HepG2 (cell line): Measurements from ENCODE around the gene COPS6. TPM values are rescaled to one million over a fixed set of nuclear protein-coding genes. Genes with fewer than 3 reads are reported as not detected.

ENCODE experiments used
- CAMTA2 ChIP-seq: sonication (generic); formaldehyde crosslinking; IDR thresholded peaks from 2 replicates; pipeline ENCODE4 v1.4.0; 2020; ENCODE audit warnings: mild to moderate bottlenecking, missing genetic modification reagents, borderline replicate concordance
- ELF1 ChIP-seq: sonication (generic); formaldehyde crosslinking; IDR thresholded peaks from 2 replicates; pipeline ENCODE4 v1.4.0; 2020; ENCODE audit warnings: missing genetic modification reagents
- FLYWCH1 ChIP-seq: sonication (generic); formaldehyde crosslinking; IDR thresholded peaks from 2 replicates; pipeline ENCODE4 v1.8.1; 2023; ENCODE audit warnings: mild to moderate bottlenecking, missing genetic modification reagents
- FOXC1 ChIP-seq: sonication (generic); formaldehyde crosslinking; IDR thresholded peaks from 2 replicates; pipeline ENCODE4 v1.8.0; 2022; ENCODE audit warnings: mild to moderate bottlenecking, missing genetic modification reagents, borderline replicate concordance
- KLF13 ChIP-seq: sonication (generic); formaldehyde crosslinking; IDR thresholded peaks from 2 replicates; pipeline ENCODE4 v1.4.0; 2020; ENCODE audit warnings: mild to moderate bottlenecking, missing genetic modification reagents
- MAZ ChIP-seq, 2 experiments: sonication (generic) in 1 of 2; formaldehyde crosslinking in 1 of 2; IDR thresholded peaks; 2 replicates each; pipeline versions ENCODE4 v1.5.0 to v1.6.1; 2012 to 2020; ENCODE audit warnings: low read depth in 2 of 2, mild to moderate bottlenecking in 2 of 2, borderline replicate concordance in 1 of 2, improper control_type of control experiment in 1 of 2, low read length in 1 of 2, missing genetic modification reagents in 1 of 2, moderate library complexity in 1 of 2
- NFYC ChIP-seq: IDR thresholded peaks from 2 replicates; pipeline ENCODE4 v1.6.1; 2016; ENCODE audit warnings: missing genetic modification reagents, missing compliant biosample characterization
- RXRA ChIP-seq: sonication (generic); formaldehyde crosslinking; IDR thresholded peaks from 2 replicates; pipeline ENCODE4 v1.5.1; 2020; ENCODE audit warnings: missing genetic modification reagents
- SKI ChIP-seq: fragments of 450-650 bp; IDR thresholded peaks from one replicate; pipeline ENCODE4 v1.6.1; 2018; ENCODE audit warnings: mild to moderate bottlenecking; ENCODE audit not compliant: partially characterized antibody
- SMARCC2 ChIP-seq: fragments of 450-650 bp; IDR thresholded peaks from 2 replicates; pipeline ENCODE4 v1.6.1; 2017; ENCODE audit warnings: antibody characterized with exemption, mild to moderate bottlenecking
- SP4 ChIP-seq: sonication (generic); formaldehyde crosslinking; IDR thresholded peaks from 2 replicates; pipeline ENCODE4 v1.8.1; 2023; ENCODE audit warnings: mild to moderate bottlenecking, missing genetic modification reagents
- TBX3 ChIP-seq: fragments of 450-650 bp; IDR thresholded peaks from 2 replicates; pipeline ENCODE4 v1.6.1; 2017; ENCODE audit warnings: antibody characterized with exemption, mild to moderate bottlenecking, inconsistent platforms, borderline replicate concordance
- ZEB1 ChIP-seq: IDR thresholded peaks from 2 replicates; pipeline ENCODE4 v1.6.1; 2012; ENCODE audit warnings: mild to moderate bottlenecking, low read depth, inconsistent platforms; ENCODE audit not compliant: insufficient replicate concordance
- ZFP37 ChIP-seq: sonication (generic); formaldehyde crosslinking; IDR thresholded peaks from 2 replicates; pipeline ENCODE4 v1.4.0; 2020; ENCODE audit warnings: missing genetic modification reagents, borderline replicate concordance
- ZNF496 ChIP-seq: sonication (generic); formaldehyde crosslinking; IDR thresholded peaks from 2 replicates; pipeline ENCODE4 v1.8.1; 2023; ENCODE audit warnings: mild to moderate bottlenecking, moderate library complexity, missing genetic modification reagents; ENCODE audit not compliant: insufficient replicate concordance
- ZNF547 ChIP-seq: sonication (generic); formaldehyde crosslinking; IDR thresholded peaks from 2 replicates; pipeline ENCODE4 v1.5.1; 2020; ENCODE audit warnings: mild to moderate bottlenecking, missing genetic modification reagents
- ZNF564 ChIP-seq: sonication (generic); formaldehyde crosslinking; IDR thresholded peaks from 2 replicates; pipeline ENCODE4 v1.8.1; 2023; ENCODE audit warnings: mild to moderate bottlenecking, missing genetic modification reagents
- ZNF7 ChIP-seq: IDR thresholded peaks from 2 replicates; pipeline ENCODE4 v1.6.1; 2016; ENCODE audit warnings: missing biosample characterization, missing genetic modification reagents
- ZNF788 ChIP-seq: sonication (generic); formaldehyde crosslinking; IDR thresholded peaks from 2 replicates; pipeline ENCODE4 v1.5.0; 2020; ENCODE audit warnings: mild to moderate bottlenecking, missing genetic modification reagents, borderline replicate concordance
- polyA plus RNA-seq, 8 experiments: library from polyadenylated mRNA; depleted of rRNA in 3 of 8; stranded (reverse) in 7 of 8; unstranded in 1 of 8; fragments of >200 nt; fragmentation: Illumina TruSeq in 4 of 8; extraction: Trizol in 4 of 8; gene quantifications; 2 replicates each; pipeline versions ENCODE4 v1.2.1 to v1.2.3, GENCODE V29; 2011 to 2016; ENCODE audit warnings: low read depth in 4 of 8, missing spikeins in 1 of 8, mixed read lengths in 1 of 8; ENCODE audit not compliant: insufficient read depth in 1 of 8
- total RNA-seq, 5 experiments: library from RNA; depleted of rRNA; stranded (reverse); fragments of >200 nt; fragmentation: Illumina TruSeq; extraction: Trizol; gene quantifications; 2 replicates each; pipeline ENCODE4 v1.2.3, GENCODE V29; 2016; ENCODE audit warnings: low read depth in 1 of 5
- TF ChIP-seq, protein P1 (sequence below): sonication (generic); formaldehyde crosslinking; conservative IDR thresholded peaks from 2 replicates; pipeline ENCODE4 v1.8.1; 2023; ENCODE audit warnings: missing genetic modification reagents
- TF ChIP-seq, protein P2 (sequence below): sonication (generic); formaldehyde crosslinking; IDR thresholded peaks from 2 replicates; pipeline ENCODE4 v1.4.0; 2020; ENCODE audit warnings: missing genetic modification reagents, mild to moderate bottlenecking, borderline replicate concordance
- TF ChIP-seq, protein P3 (sequence below): sonication (generic); formaldehyde crosslinking; IDR thresholded peaks from 2 replicates; pipeline ENCODE4 v1.9.0; 2021; ENCODE audit warnings: missing genetic modification reagents, mild to moderate bottlenecking, borderline replicate concordance
- TF ChIP-seq, protein P4 (sequence below): sonication (generic); formaldehyde crosslinking; IDR thresholded peaks from 2 replicates; pipeline ENCODE4 v1.8.1; 2023; ENCODE audit warnings: mild to moderate bottlenecking, missing genetic modification reagents, borderline replicate concordance

COPS6 gene
- total and polyA plus RNA-seq, 2 of the 13 experiments (the other 11 are each of a cell fraction or from before 2014, with no cell fraction given) = 33.4 to 117 TPM

DNA sequence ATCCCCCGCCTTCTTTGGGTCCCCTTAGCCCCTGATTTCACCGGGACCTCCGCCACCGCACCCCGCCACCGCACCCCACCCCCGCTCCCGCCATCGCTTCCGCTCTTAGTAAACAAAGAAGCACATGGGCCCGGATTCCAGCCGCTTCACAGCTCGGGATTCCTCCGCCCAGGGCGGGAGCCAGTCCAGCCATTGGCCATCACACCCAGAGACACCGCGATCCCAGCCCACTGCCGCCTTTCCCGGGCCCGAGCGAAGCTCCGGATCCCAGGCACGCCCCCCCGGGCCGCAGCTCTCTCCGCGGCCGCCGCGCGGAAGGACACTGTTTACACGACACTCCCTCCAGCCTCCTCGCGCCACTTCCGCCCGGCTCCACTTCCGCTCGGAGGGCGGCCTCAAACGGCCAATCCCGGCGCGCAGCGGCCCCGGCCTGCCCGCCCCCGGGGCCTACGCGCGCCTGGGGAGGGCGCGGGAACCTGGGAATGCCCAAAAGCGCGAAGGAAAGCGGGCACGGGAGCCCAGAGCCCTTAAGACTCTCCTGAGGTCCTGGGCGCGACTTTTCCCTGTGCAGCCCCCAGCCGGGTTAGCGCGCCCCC lies 11.7 kb downstream of the COPS6 start (continued):
- TF ChIP-seq TBX3 = peak; percentile 94
- TF ChIP-seq ZNF496 = no peak
- TF ChIP-seq ZEB1 = peak; percentile 64
- no peak for TF ChIP-seq CAMTA2 (CRISPR knock-in tag)
- TF ChIP-seq MAZ (IDR thresholded peaks at IDR 0.05; ENCODE audit: borderline replicate concordance, low read depth, low read length) = peak; percentile 84; the same call in 1 of the 2 replicates
- TF ChIP-seq MAZ (CRISPR knock-in tag; IDR thresholded peaks at IDR 0.05; ENCODE audit: low read depth) = peak; percentile 92
- TF ChIP-seq FOXC1 (CRISPR knock-in tag) = peak; percentile 56; the same call in 1 of the 2 replicates
- TF ChIP-seq, protein P1, sequence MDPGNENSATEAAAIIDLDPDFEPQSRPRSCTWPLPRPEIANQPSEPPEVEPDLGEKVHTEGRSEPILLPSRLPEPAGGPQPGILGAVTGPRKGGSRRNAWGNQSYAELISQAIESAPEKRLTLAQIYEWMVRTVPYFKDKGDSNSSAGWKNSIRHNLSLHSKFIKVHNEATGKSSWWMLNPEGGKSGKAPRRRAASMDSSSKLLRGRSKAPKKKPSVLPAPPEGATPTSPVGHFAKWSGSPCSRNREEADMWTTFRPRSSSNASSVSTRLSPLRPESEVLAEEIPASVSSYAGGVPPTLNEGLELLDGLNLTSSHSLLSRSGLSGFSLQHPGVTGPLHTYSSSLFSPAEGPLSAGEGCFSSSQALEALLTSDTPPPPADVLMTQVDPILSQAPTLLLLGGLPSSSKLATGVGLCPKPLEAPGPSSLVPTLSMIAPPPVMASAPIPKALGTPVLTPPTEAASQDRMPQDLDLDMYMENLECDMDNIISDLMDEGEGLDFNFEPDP = no peak
- peak; percentile 27 for TF ChIP-seq ZNF547 (CRISPR knock-in tag)
- TF ChIP-seq, protein P2, sequence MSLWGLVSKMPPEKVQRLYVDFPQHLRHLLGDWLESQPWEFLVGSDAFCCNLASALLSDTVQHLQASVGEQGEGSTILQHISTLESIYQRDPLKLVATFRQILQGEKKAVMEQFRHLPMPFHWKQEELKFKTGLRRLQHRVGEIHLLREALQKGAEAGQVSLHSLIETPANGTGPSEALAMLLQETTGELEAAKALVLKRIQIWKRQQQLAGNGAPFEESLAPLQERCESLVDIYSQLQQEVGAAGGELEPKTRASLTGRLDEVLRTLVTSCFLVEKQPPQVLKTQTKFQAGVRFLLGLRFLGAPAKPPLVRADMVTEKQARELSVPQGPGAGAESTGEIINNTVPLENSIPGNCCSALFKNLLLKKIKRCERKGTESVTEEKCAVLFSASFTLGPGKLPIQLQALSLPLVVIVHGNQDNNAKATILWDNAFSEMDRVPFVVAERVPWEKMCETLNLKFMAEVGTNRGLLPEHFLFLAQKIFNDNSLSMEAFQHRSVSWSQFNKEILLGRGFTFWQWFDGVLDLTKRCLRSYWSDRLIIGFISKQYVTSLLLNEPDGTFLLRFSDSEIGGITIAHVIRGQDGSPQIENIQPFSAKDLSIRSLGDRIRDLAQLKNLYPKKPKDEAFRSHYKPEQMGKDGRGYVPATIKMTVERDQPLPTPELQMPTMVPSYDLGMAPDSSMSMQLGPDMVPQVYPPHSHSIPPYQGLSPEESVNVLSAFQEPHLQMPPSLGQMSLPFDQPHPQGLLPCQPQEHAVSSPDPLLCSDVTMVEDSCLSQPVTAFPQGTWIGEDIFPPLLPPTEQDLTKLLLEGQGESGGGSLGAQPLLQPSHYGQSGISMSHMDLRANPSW = 0 out of 2 replicates have a peak, but pooled peaks have one; percentile 17
- peak; percentile 93; the same call in 1 of the 2 replicates for TF ChIP-seq ZNF788
- TF ChIP-seq, protein P3, sequence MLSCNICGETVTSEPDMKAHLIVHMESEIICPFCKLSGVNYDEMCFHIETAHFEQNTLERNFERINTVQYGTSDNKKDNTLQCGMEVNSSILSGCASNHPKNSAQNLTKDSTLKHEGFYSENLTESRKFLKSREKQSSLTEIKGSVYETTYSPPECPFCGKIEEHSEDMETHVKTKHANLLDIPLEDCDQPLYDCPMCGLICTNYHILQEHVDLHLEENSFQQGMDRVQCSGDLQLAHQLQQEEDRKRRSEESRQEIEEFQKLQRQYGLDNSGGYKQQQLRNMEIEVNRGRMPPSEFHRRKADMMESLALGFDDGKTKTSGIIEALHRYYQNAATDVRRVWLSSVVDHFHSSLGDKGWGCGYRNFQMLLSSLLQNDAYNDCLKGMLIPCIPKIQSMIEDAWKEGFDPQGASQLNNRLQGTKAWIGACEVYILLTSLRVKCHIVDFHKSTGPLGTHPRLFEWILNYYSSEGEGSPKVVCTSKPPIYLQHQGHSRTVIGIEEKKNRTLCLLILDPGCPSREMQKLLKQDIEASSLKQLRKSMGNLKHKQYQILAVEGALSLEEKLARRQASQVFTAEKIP (CRISPR knock-in tag) = no peak
- TF ChIP-seq, protein P4, sequence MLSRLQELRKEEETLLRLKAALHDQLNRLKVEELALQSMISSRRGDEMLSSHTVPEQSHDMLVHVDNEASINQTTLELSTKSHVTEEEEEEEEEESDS (CRISPR knock-in tag) = no peak
- peak; percentile 68; the same call in 1 of the 2 replicates for TF ChIP-seq ZFP37 (CRISPR knock-in tag)
- peak; percentile 85; the same call in 1 of the 2 replicates for TF ChIP-seq ZNF564 (CRISPR knock-in tag)
- peak; percentile 83 for TF ChIP-seq ELF1 (CRISPR knock-in tag)
- no peak for TF ChIP-seq SMARCC2
- no peak; the same call in 1 of the 2 replicates for TF ChIP-seq FLYWCH1 (CRISPR knock-in tag)
- TF ChIP-seq SP4 (CRISPR knock-in tag) = peak; percentile 90
- peak; percentile 81 for TF ChIP-seq SKI
- TF ChIP-seq NFYC (CRISPR knock-in tag) = peak; percentile 84
- TF ChIP-seq KLF13 = no peak
- TF ChIP-seq RXRA = no peak
- TF ChIP-seq ZNF7 (CRISPR knock-in tag) = no peak
